NAMALWA (cell line): ENCODE measurements around the gene CTAG1B.
"Not testable (repeated sequence)": the region's sequence is repeated elsewhere in the genome, so short reads cannot be mapped to it uniquely, and the experiment has no call there.

Experiments
- DNase-seq: peaks from one replicate; pipeline ENCODE4 v3.0.0-alpha.2; 2015; ENCODE audit warnings: low spot score

The CTAG1B gene

GRCh38 chrX:154619182-154619581 lies at the start of gene CTAG1B:
CTAG1B (minus strand) TSS chrX:154619282; CDS start chrX:154619218, 64 bp downstream.
- DNase-seq = not testable (repeated sequence)

- DNase-seq = peak; percentile 5
Measured at GRCh38 chrX:154661899-154662298, 42.8 kb upstream of the CTAG1B start.

- no peak for DNase-seq
Measured at GRCh38 chrX:154661170-154661569, 42.1 kb upstream of the CTAG1B start.

GRCh38 chrX:154660541-154660940 lies 41.5 kb upstream of the CTAG1B start:
- no peak for DNase-seq

- no peak for DNase-seq
Measured at GRCh38 chrX:154658957-154659356, 39.9 kb upstream of the CTAG1B start.

- no peak for DNase-seq
Measured at GRCh38 chrX:154658187-154658586, 39.1 kb upstream of the CTAG1B start.

GRCh38 chrX:154657226-154657805 lies 38.2 kb upstream of the CTAG1B start:
- DNase-seq = no peak

- no peak for DNase-seq
Measured at GRCh38 chrX:154655786-154656185, 36.7 kb upstream of the CTAG1B start.

GRCh38 chrX:154655346-154655745 lies 36.3 kb upstream of the CTAG1B start:
- DNase-seq = no peak

GRCh38 chrX:154654925-154655324 lies 35.8 kb upstream of the CTAG1B start:
- no peak for DNase-seq

- no peak for DNase-seq
Measured at GRCh38 chrX:154654372-154654771, 35.3 kb upstream of the CTAG1B start.

GRCh38 chrX:154653413-154653812 lies 34.3 kb upstream of the CTAG1B start, which contains the start of gene CTAG2:
CTAG2 (minus strand) TSS chrX:154653579; CDS start chrX:154653515, 64 bp downstream.
- DNase-seq = not testable (repeated sequence)

GRCh38 chrX:154653048-154653401 lies 33.9 kb upstream of the CTAG1B start:
- DNase-seq = no peak

GRCh38 chrX:154652311-154653047 lies 33.4 kb upstream of the CTAG1B start:
- no peak for DNase-seq

GRCh38 chrX:154650221-154650510 lies 31.1 kb upstream of the CTAG1B start:
- no peak for DNase-seq

GRCh38 chrX:154649503-154650220 lies 30.6 kb upstream of the CTAG1B start:
- no peak for DNase-seq

GRCh38 chrX:154648931-154649330 lies 29.8 kb upstream of the CTAG1B start:
- no peak for DNase-seq

GRCh38 chrX:154645745-154646378 lies 26.8 kb upstream of the CTAG1B start:
- DNase-seq = not testable (repeated sequence)

GRCh38 chrX:154643708-154644107 lies 24.6 kb upstream of the CTAG1B start:
- DNase-seq = not testable (repeated sequence)

GRCh38 chrX:154641740-154642139 lies 22.7 kb upstream of the CTAG1B start:
- DNase-seq = not testable (repeated sequence)

GRCh38 chrX:154633661-154634060 lies 14.6 kb upstream of the CTAG1B start:
- not testable (repeated sequence) for DNase-seq

- not testable (repeated sequence) for DNase-seq
Measured at GRCh38 chrX:154630949-154631348, 11.9 kb upstream of the CTAG1B start.

- not testable (repeated sequence) for DNase-seq
Measured at GRCh38 chrX:154628960-154629359, 9.9 kb upstream of the CTAG1B start.
